Activated B cell treated with CpG ODN at 0.5 μM for 24 hours (primary cell): ENCODE measurements around the gene ELMOD2. TPM values are rescaled to one million over a fixed set of nuclear protein-coding genes. Genes with fewer than 3 reads are reported as not detected.
A peak's percentile ranks its signal among the peaks of the same experiment; 100 is the strongest.
"Not testable (repeated sequence)": the region's sequence is repeated elsewhere in the genome, so short reads cannot be mapped to it uniquely, and the experiment has no call there.

Experiments
- ATAC-seq: fragments of 200-7000 bp; cut with Tn5 transposase; one replicate; pipeline ENCODE4 v1.10.0; 2021; ENCODE audit warnings: low read depth, mild to moderate bottlenecking, moderate library complexity
- CTCF ChIA-PET: fragments of 350-600 bp; sonication (Branson Sonifier 250); formaldehyde crosslinking; loops from one replicate; lab custom pipeline; 2021; ENCODE audit warnings: antibody characterized with exemption; lab: Charles Lee
- POLR2A ChIA-PET: fragments of 350-600 bp; sonication (Branson Sonifier 250); formaldehyde crosslinking; loops from one replicate; lab custom pipeline; 2021; ENCODE audit warnings: antibody characterized with exemption; lab: Charles Lee
- DNase-seq: peaks from one replicate; pipeline ENCODE4 v3.0.0; 2022
- H3K27ac Mint-ChIP-seq: one replicate; pipeline ENCODE4 v1.8.0; 2020; ENCODE audit warnings: mixed read lengths
- H3K27me3 Mint-ChIP-seq: one replicate; pipeline ENCODE4 v1.8.0; 2021; ENCODE audit warnings: mixed read lengths
- H3K36me3 Mint-ChIP-seq: one replicate; pipeline ENCODE4 v1.8.0; 2021; ENCODE audit warnings: low read depth, mixed read lengths
- H3K4me1 Mint-ChIP-seq: one replicate; pipeline ENCODE4 v1.8.0; 2021; ENCODE audit warnings: mixed read lengths
- H3K4me3 Mint-ChIP-seq: one replicate; pipeline ENCODE4 v1.8.0; 2020; ENCODE audit warnings: mild to moderate bottlenecking, mixed read lengths
- H3K9me3 Mint-ChIP-seq: one replicate; pipeline ENCODE4 v1.8.0; 2020; ENCODE audit warnings: mixed read lengths
- intact Hi-C: fragments of 100-400 bp; cut with micrococcal nuclease; formaldehyde crosslinking; loops from one replicate; pipeline ENCODE4 v1.15.1; 2024
- total RNA-seq: library from RNA; stranded (reverse); gene quantifications from 2 replicates; pipeline ENCODE4 v1.2.3, GENCODE V29; 2022
- TF ChIP-seq, protein P1 (sequence below): fragments of 200-600 bp; IDR thresholded peaks from one replicate; pipeline ENCODE4 v1.8.0; 2022; ENCODE audit warnings: antibody characterized with exemption, mild to moderate bottlenecking

ELMOD2 gene
- total RNA-seq, 1 donor from 2014 or later = 20.8 TPM

GRCh38 chr4:140497747-140498636 lies 26.0 kb upstream of the ELMOD2 start, which contains the start of gene MGAT4D:
MGAT4D (minus strand) TSS chr4:140498293; CDS start chr4:140498222, 71 bp downstream.
- intact Hi-C loops = no loop called here
- CTCF ChIA-PET = no interaction called here
- POLR2A ChIA-PET = no interaction called here
- H3K9me3 Mint-ChIP-seq = no peaks in the 10 kb centered on the region
- peak within 1 kb of the TSS; percentile 49 for H3K4me3 Mint-ChIP-seq
- H3K27me3 Mint-ChIP-seq = peaks cover 56% of the 10 kb centered on the region
- H3K4me1 Mint-ChIP-seq = peaks cover 7% of the 10 kb centered on the region
- no peak for ATAC-seq
- peak; percentile 18 for DNase-seq
- no peak within 1 kb of the TSS for H3K27ac Mint-ChIP-seq
- TF ChIP-seq, protein P1, sequence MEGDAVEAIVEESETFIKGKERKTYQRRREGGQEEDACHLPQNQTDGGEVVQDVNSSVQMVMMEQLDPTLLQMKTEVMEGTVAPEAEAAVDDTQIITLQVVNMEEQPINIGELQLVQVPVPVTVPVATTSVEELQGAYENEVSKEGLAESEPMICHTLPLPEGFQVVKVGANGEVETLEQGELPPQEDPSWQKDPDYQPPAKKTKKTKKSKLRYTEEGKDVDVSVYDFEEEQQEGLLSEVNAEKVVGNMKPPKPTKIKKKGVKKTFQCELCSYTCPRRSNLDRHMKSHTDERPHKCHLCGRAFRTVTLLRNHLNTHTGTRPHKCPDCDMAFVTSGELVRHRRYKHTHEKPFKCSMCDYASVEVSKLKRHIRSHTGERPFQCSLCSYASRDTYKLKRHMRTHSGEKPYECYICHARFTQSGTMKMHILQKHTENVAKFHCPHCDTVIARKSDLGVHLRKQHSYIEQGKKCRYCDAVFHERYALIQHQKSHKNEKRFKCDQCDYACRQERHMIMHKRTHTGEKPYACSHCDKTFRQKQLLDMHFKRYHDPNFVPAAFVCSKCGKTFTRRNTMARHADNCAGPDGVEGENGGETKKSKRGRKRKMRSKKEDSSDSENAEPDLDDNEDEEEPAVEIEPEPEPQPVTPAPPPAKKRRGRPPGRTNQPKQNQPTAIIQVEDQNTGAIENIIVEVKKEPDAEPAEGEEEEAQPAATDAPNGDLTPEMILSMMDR = no peak
- no peaks in the 10 kb centered on the region for H3K36me3 Mint-ChIP-seq

- Mint-ChIP-seq H3K27me3 (peaks cover 55% of the 10 kb centered on the region), H3K4me1 (peaks cover 7% of the 10 kb centered on the region), H3K9me3 (no peaks in the 10 kb centered on the region), H3K36me3 (no peaks in the 10 kb centered on the region), H3K27ac (no peak overlapping the region), H3K4me3 (no peak overlapping the region)
- CTCF ChIA-PET = no interaction called here
- intact Hi-C loops = no loop called here
- POLR2A ChIA-PET = no interaction called here
- TF ChIP-seq, protein P1 = no peak
- ATAC-seq = no peak
- no peak for DNase-seq
Measured at GRCh38 chr4:140499391-140499790, 24.6 kb upstream of the ELMOD2 start.

DNA sequence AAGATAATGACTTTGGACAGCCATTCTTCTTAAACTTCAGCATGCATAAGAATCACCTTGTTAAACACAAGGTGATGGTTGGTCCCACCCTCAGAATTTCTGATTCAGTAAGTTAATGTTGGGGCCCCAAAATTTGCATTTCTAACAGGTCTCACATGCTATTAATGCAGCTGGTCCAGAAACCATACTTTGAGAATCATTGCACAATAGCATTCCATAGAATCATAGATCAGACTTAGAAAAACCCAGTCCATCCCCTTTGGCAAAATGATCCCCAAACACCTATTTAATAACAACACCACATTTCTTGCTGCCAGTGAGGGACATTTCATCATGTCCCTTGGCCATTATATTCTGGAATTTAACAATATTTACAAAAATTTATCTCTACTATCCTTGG lies 19.7 kb upstream of the ELMOD2 start:
- no peaks in the 10 kb centered on the region for H3K36me3 Mint-ChIP-seq
- TF ChIP-seq, protein P1 = no peak
- ChIA-PET CTCF (no interaction called here), POLR2A (no interaction called here)
- ATAC-seq (no peak), DNase-seq (no peak)
- no peaks in the 10 kb centered on the region for H3K4me1 Mint-ChIP-seq
- H3K4me3 Mint-ChIP-seq = no peak overlapping the region
- H3K9me3 Mint-ChIP-seq = no peaks in the 10 kb centered on the region
- intact Hi-C loops = no loop called here
- peaks cover 53% of the 10 kb centered on the region for H3K27me3 Mint-ChIP-seq
- no peak overlapping the region for H3K27ac Mint-ChIP-seq

- peaks cover 46% of the 10 kb centered on the region for H3K27me3 Mint-ChIP-seq
- H3K36me3 Mint-ChIP-seq, H3K4me3 Mint-ChIP-seq, DNase-seq, POLR2A ChIA-PET, ATAC-seq, intact Hi-C loops, H3K27ac Mint-ChIP-seq, CTCF ChIA-PET, H3K9me3 Mint-ChIP-seq, H3K4me1 Mint-ChIP-seq: not testable (repeated sequence)
Measured at GRCh38 chr4:140513765-140514164, 10.2 kb upstream of the ELMOD2 start.

GRCh38 chr4:140515423-140515822 lies 8.5 kb upstream of the ELMOD2 start:
- intact Hi-C loops = no loop called here
- no peak overlapping the region for H3K4me3 Mint-ChIP-seq
- H3K4me1 Mint-ChIP-seq = no peaks in the 10 kb centered on the region
- H3K27ac Mint-ChIP-seq = no peak overlapping the region
- CTCF ChIA-PET = interaction anchor here (1.5 kb wide), 1 partner anchor 9 kb away, joined by 3 read pairs; the partner anchor contains the start of gene ELMOD2
- H3K9me3 Mint-ChIP-seq = no peaks in the 10 kb centered on the region
- TF ChIP-seq, protein P1 = no peak
- DNase-seq = no peak
- POLR2A ChIA-PET = no interaction called here
- ATAC-seq = no peak
- H3K27me3 Mint-ChIP-seq = peaks cover 31% of the 10 kb centered on the region
- no peaks in the 10 kb centered on the region for H3K36me3 Mint-ChIP-seq
